ENCODE data around the gene MBD3L2.
"Not testable (repeated sequence)": the region's sequence is repeated elsewhere in the genome, so short reads cannot be mapped to it uniquely, and the experiment has no call there.

Gene MBD3L2

GRCh38 chr19:7049021-7049420 lies at the start of gene MBD3L2:
MBD3L2 (plus strand) TSS chr19:7049321; CDS start chr19:7049374, 53 bp downstream.
- DNase-seq (ENCODE audit: low spot score); in situ Hi-C loops (cut with MboI; ENCODE audit: low pct_unique_long_range_greater_than_20kb, low sequenced_read_pairs, unreplicated experiment): not testable (repeated sequence)

GRCh38 chr19:6999933-7000332 lies 49.2 kb upstream of the MBD3L2 start:
- no peak for DNase-seq (ENCODE audit: low spot score)
- in situ Hi-C loops (cut with MboI; ENCODE audit: low pct_unique_long_range_greater_than_20kb, low sequenced_read_pairs, unreplicated experiment) = no loop called here
- TF ChIP-seq, protein P1, sequence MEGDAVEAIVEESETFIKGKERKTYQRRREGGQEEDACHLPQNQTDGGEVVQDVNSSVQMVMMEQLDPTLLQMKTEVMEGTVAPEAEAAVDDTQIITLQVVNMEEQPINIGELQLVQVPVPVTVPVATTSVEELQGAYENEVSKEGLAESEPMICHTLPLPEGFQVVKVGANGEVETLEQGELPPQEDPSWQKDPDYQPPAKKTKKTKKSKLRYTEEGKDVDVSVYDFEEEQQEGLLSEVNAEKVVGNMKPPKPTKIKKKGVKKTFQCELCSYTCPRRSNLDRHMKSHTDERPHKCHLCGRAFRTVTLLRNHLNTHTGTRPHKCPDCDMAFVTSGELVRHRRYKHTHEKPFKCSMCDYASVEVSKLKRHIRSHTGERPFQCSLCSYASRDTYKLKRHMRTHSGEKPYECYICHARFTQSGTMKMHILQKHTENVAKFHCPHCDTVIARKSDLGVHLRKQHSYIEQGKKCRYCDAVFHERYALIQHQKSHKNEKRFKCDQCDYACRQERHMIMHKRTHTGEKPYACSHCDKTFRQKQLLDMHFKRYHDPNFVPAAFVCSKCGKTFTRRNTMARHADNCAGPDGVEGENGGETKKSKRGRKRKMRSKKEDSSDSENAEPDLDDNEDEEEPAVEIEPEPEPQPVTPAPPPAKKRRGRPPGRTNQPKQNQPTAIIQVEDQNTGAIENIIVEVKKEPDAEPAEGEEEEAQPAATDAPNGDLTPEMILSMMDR (IDR thresholded peaks at IDR 0.05; ENCODE audit: extremely low read depth, insufficient read depth, missing control alignments) = no peak

DNA sequence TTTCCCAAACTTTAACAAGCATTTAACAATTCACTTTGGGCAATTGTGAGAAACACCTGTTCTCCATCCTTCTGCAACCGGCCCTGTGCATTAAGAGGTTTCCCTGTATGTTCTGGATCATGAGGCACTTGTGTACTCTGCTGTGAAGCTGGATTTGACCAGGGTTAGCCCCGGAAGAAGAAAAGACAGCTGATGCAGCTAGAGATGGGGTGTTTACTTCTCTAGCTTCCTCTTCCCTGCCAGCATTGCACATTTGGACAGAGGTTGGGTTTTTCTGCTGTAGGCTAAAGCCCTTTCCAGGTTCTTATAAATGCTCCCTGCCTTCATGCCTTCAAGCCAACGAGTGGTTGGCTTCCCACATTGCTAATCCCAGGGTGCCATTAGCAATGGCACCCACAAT lies 48.8 kb upstream of the MBD3L2 start:
- TF ChIP-seq, protein P1 (IDR thresholded peaks at IDR 0.05; ENCODE audit: extremely low read depth, insufficient read depth, missing control alignments) = no peak
- in situ Hi-C loops (cut with MboI; ENCODE audit: low pct_unique_long_range_greater_than_20kb, low sequenced_read_pairs, unreplicated experiment) = no loop called here
- no peak for DNase-seq (ENCODE audit: low spot score)

- DNase-seq (ENCODE audit: low spot score) = no peak
- in situ Hi-C loops (cut with MboI; ENCODE audit: low pct_unique_long_range_greater_than_20kb, low sequenced_read_pairs, unreplicated experiment) = no loop called here
- TF ChIP-seq, protein P1 (IDR thresholded peaks at IDR 0.05; ENCODE audit: extremely low read depth, insufficient read depth, missing control alignments) = no peak
These were observed 48.3 kb upstream of the MBD3L2 start for GRCh38 chr19:7000816-7001215.

- TF ChIP-seq, protein P1 (IDR thresholded peaks at IDR 0.05; ENCODE audit: extremely low read depth, insufficient read depth, missing control alignments) = peak; percentile 50
- DNase-seq (ENCODE audit: low spot score) = peak; percentile 38
- in situ Hi-C loops (cut with MboI; ENCODE audit: low pct_unique_long_range_greater_than_20kb, low sequenced_read_pairs, unreplicated experiment) = no loop called here
These were observed 44.7 kb upstream of the MBD3L2 start for GRCh38 chr19:7004313-7004931.

DNA sequence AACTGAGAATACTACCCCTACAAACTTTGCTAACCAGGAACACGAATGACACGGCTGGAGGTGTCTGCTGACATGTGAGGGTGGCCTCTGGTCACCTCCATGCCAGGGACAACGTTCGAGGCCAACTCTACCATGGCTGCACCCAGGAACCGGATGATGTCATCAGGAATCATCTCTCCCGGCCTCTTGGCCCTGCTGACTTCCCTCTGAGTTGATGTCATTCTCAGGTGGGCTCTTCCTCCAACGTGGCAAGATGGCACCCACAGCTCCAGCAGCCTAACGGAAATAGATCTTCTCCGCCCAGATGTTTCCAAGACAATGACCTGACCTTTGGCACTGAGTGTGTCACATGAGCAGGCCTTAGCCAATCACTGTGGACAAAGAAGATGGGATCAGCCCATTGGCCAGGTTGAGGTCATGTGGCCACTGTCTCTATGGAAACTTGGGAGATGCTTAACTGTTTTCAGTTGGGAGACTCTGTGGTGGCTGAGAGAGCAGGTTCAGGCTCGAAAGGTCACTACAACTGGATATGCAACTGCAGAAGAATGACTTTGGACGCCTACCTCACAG lies 42.9 kb upstream of the MBD3L2 start:
- no peak for DNase-seq (ENCODE audit: low spot score)
- in situ Hi-C loops (cut with MboI; ENCODE audit: low pct_unique_long_range_greater_than_20kb, low sequenced_read_pairs, unreplicated experiment) = no loop called here
- TF ChIP-seq, protein P1 (IDR thresholded peaks at IDR 0.05; ENCODE audit: extremely low read depth, insufficient read depth, missing control alignments) = no peak

DNA sequence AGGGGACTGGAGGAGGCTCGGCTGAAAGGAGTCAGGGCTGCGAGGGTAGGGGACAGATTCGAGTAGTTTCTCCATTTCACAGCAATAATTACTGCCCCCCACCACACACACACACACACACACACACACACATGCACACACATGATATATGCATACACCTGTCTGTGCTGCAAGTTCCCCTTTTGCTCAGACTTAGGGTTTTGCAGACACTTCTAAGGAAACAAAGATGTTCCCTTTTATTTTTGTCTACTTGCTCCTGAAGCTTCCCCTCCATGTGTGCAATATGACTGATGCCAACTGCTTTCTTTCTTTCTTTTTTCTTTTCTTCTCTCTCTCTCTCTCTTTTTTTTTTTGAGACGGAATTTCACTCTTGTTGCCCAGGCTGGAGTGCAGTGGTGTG lies 41.3 kb upstream of the MBD3L2 start:
- TF ChIP-seq, protein P1 (IDR thresholded peaks at IDR 0.05; ENCODE audit: extremely low read depth, insufficient read depth, missing control alignments) = no peak
- in situ Hi-C loops (cut with MboI; ENCODE audit: low pct_unique_long_range_greater_than_20kb, low sequenced_read_pairs, unreplicated experiment) = no loop called here

More for the DNA sequence above, 41.3 kb upstream of the MBD3L2 start:
- no peak for DNase-seq (ENCODE audit: low spot score)
